Central memory CD4-positive, alpha-beta T cell (primary cell): Measurements from ENCODE around the gene EXOC4.
"Not testable (repeated sequence)": the region's sequence is repeated elsewhere in the genome, so short reads cannot be mapped to it uniquely, and the experiment has no call there.

Experiments
- DNase-seq: peaks from one replicate; pipeline ENCODE4 v3.0.0; 2022

EXOC4 gene

GRCh38 chr7:133773601-133774000, 520.7 kb downstream of the EXOC4 start:
- no peak for DNase-seq

DNA sequence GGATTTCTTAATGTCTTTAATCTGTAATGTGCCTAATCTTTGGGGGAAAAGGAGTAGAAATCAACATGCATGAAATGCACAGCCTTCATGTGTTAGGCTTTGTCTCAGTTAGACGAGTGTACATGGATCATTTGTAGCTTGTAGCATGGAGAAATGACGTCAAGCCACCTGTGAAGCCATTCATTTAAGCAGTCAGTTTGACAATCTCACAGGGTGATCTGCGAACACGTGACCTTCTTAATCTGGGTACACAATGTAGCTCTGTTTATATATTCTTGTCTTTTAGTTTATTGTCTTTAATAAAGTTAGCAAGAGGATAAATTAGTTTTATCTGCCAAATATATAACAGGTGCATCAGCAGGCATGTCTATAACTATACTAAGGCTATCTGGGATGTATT, 522.3 kb downstream of the EXOC4 start:
- no peak for DNase-seq

DNA sequence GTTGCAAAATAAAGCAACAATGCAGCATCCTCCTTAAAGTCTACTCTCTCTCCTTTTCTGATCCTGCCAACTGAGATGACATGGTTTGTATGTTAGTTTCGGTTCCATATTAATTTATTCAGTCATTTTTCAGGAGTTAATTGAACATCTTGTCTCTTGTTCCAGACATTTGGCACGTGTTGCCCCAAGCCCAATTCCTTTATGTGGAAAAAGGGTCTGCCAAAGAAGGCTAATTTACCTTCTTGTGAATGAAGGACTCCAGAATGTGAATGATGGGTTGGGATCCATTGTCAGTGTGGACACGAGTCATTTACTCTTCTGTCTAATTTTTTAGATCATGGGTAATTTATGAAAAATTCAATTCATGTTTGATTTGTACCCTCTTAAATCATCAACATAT, 523.4 kb downstream of the EXOC4 start:
- DNase-seq = no peak

DNA sequence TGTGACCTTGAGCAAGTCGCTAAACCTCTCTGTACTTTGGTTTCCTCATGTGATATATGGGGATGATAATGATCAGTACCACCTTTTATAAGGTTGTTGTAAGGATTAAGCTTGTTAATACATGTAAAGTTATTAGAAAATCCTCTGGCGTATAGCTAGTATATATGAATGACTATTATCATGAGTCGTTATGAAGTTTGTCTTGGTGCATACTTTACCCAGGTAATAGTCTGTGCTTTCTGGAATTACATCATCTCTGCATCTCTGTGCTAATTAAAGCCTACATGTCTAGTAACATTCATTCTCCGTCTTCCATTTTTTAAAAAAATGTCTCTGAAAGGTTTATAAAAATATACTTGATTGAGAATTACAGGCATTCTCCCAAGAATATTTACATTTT, 524.8 kb downstream of the EXOC4 start:
- DNase-seq = no peak

GRCh38 chr7:133778472-133778871, 525.6 kb downstream of the EXOC4 start:
- no peak for DNase-seq

- not testable (repeated sequence) for DNase-seq
Observed at GRCh38 chr7:133779538-133779937, 526.7 kb downstream of the EXOC4 start.

GRCh38 chr7:133780912-133781311, 528.0 kb downstream of the EXOC4 start:
- no peak for DNase-seq

- DNase-seq = no peak
Observed at GRCh38 chr7:133781486-133782090, 528.7 kb downstream of the EXOC4 start.

DNA sequence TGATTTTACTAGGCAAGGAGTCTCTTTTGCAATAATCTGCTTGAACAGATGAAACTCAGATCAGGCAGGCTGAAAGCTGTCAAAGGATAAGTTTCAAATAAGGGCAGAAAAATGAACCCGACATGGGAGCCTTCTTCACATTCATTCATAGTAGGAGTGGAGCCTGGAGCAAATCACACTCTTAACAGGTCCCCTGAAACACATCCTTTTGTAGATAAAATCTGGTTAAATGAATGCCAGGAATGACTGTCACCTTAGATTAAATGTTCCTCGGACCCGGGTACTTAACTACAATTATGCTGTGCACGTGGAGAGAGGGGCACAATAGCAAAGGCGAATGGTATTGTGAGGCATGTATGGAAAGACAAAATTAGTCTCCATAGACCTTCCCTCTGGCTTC, 529.6 kb downstream of the EXOC4 start:
- no peak for DNase-seq

DNA sequence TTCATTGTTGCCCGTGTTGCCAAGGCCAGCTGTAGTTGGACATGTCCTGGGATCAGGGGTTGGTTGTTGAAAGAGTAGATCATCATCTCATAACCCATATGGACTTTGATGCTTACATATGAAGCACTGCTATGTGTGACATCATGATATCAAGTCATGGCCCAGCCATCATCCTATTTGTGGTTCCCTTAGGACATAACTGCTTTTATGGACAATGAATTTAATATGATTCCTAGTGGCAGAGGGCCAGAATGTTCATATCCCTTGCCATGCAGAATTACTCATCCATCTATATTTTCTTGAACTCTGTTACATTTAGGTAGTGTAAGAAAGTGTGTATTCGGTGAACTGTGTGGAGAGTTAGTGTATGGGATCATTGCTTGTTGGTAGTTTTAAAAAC, 530.4 kb downstream of the EXOC4 start:
- no peak for DNase-seq

GRCh38 chr7:133784486-133785001, 531.7 kb downstream of the EXOC4 start:
- no peak for DNase-seq

DNA sequence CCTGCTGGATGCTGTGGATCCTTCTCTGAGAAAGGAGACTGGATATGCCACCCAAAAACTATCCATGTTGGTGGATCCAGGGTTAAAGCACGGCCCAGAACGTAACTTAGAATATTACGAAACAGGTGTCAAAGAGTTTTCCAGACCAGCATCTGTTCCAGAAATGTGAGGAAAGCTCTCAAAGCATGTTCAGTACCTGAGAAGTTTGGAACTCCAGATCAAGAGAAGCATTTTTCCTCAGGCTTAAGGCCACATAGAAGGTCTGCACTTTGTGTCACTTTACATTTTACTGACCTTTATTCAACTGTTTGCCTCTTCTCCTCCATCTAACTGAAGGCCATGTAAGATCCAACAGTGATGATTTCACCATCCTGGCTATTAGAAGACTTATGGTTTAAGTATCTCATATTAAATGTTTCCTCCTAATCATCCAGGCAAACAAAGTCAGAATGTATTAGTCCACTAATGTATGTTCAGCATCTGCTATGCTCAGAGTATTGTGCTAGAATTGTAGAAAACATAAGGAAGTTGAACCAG, 533.6 kb downstream of the EXOC4 start:
- no peak for DNase-seq

GRCh38 chr7:133789974-133790373, 537.1 kb downstream of the EXOC4 start:
- DNase-seq = no peak

- no peak for DNase-seq
Observed at GRCh38 chr7:133790911-133791310, 538.0 kb downstream of the EXOC4 start.

DNA sequence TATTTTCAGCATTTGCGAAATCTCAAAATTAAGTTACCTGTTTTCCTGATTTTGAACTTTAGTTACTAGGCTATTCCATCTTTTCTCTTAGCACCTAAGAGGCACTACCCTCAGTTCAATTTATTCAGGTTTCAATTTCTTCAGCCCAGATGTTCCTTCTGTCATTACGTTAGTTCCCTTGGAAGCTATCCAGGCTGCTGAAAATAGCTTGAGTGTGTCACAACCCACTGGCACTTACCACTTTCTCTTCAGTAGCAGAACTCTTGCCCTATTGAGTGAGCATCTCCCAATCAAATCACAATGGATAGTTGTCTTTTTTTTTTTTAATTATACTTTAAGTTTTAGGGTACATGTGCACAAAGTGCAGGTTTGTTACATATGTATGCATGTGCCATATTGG, 541.6 kb downstream of the EXOC4 start:
- no peak for DNase-seq

DNA sequence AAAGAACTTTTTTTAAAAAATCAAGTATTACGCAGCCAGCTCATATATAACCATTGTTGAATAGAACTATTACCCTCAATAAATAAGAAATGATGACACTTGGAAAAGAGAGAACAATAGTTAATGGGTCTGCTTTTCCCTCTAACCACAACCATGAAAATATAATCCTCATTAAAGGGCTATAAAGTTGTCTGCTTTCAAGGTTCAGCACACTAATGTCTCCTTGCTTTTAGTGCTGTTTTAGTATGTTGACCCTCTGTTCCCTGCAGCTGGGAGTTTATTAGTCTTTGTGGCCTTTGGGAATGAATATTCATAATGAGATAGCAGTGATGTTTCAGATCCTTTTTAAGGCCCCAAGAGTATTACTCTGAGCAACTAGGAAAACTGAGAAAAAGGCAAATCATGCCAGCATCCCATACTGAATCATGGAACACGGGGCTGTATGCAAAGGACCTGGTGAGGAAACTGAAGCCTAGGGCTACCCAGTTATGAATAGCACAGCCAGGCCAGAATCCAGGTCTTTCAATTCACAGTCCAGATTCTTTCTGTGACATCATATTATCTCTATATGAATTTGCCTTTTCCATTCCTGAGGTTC, 542.3 kb downstream of the EXOC4 start:
- DNase-seq = no peak

DNA sequence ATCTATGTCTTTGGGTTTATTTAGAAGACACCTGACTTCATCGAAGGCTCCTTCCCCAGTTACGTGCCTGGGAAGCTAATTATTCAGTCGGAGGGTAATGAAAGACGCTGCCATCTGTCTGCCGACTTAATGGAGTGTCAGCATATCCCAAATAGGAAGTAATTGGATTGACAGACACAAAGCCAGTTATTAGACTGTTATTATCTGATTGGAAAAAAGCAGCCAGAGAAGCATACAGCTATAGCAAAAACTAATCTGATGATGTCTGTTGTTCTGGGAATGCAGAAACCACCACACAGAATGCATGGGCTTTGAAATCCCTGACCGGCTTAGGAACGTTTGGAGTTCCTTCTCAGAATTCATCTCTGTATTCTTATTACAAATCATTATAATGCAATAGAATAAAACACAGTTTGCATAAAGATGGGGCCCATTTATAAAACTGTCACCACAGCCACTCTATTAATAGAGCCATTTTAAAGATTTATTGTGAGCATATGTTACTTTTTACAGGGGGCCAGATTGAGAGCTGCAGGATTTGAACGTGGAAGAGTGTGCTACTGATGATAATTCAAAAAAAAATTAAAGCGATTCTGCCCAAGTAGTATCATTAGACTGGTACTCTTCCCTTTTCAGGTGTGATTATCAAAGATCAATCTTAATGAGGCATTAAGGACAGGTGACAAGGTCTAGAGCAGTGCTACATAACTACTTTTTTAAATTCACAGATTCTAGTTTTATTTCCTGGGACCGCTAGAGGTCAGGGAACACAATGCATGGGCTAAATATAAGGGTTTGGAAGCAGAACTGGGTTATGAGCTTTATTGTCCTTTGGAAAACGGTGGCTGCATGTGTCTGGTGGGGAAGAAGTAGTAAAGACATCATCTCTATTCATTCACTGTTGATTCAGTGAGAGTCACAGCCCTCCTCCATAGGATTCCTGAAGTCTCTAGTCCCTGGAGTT, 544.2 kb downstream of the EXOC4 start:
- no peak for DNase-seq

DNA sequence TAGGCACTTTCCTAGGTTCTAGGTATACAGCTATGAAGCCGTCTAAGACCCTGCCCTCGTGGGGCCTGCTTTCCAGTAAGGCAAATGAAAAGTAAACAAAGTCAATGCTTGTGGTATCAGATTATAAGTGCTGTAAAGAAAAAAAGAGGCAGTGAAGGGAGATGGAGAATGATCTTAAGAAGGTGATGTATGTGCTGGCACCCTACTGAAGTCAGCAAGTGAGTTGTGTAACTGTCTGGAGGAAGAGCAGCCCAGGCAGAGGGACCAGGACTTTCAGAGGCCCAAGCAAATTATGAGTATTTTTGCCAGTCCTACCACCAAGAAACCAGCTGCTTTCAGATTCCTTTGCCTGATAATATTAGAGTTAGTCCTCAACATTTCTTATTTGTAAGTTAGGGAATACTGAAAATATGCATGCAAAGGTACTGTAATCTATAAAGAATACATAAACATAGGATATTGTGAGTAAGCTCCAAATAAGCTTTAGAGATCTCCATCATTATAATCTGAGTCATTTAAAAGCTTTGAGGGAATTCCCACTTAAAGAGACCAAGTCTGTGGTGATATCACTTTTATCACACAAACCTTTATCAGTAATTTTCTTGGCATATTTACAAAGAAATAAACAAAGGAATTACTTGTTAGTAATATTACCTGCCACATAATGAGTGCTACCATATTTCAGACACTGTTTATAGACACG, 545.1 kb downstream of the EXOC4 start:
- DNase-seq = no peak

DNA sequence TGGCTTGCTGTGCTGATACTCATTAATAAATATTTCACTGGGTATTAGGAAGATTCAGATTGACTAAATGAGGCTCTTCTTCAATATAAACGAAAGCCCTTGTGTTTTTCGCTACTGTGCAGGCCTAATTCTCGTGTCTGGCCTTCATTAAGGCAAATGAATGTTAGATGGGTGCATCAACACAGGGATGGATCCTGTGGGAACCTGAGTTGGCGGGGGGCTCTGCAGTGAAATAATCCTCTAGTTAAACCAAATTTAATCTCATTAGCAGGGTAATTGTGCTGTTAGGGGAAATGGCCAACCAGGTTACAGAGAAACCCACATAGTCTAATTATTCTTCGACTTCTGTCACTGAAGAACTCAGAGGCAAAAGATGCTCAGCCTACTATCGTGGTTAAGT, 548.5 kb downstream of the EXOC4 start:
- no peak for DNase-seq

DNA sequence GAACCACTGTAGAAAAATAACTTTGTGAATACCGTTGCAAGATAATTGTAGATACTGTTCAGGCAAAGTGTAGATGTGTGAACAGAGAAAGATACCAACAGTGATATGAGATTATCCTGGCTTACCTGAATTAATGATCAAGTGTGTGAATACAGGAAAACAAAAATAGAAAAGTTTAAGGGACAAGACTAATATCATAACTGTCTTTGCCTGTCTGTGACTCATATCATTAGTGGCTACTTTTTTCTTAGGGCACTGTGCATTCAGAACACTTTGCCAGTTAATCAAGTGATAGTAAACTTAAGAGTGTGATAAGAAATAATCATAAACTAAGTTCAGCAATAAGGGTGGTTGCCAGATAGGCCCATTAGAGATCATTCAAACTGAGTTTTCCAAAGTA, 551.2 kb downstream of the EXOC4 start:
- no peak for DNase-seq

- DNase-seq = no peak
Observed at GRCh38 chr7:133805426-133805825, 552.5 kb downstream of the EXOC4 start.

- no peak for DNase-seq
Observed at GRCh38 chr7:133807624-133808492, 555.0 kb downstream of the EXOC4 start.
